NCI-H446 (cell line): ENCODE measurements around the gene KIAA1217.

Experiments
- DNase-seq, 2 experiments: peaks; one replicate each; lab custom pipeline; 2025; lab: John Stamatoyannopoulos, UW

KIAA1217 gene

GRCh38 chr10:24208661-24209431, at the start of gene KIAA1217:
KIAA1217 (plus strand) TSS chr10:24209138; CDS start chr10:24209194, 56 bp downstream.
- DNase-seq: no peak

GRCh38 chr10:24162206-24162985, 46.5 kb upstream of the KIAA1217 start:
- DNase-seq: no peak

GRCh38 chr10:24163485-24163884, 45.5 kb upstream of the KIAA1217 start:
- no peak for DNase-seq

GRCh38 chr10:24168258-24169170, 40.4 kb upstream of the KIAA1217 start:
- DNase-seq: no peak

GRCh38 chr10:24170199-24170598, 38.7 kb upstream of the KIAA1217 start:
- no peak for DNase-seq

GRCh38 chr10:24172909-24173308, 36.0 kb upstream of the KIAA1217 start:
- no peak for DNase-seq

GRCh38 chr10:24174014-24174413, 34.9 kb upstream of the KIAA1217 start:
- DNase-seq: no peak

GRCh38 chr10:24176658-24177057, 32.3 kb upstream of the KIAA1217 start:
- DNase-seq: no peak

- DNase-seq: no peak
These were observed 31.3 kb upstream of the KIAA1217 start for GRCh38 chr10:24177636-24178035.

- no peak for DNase-seq
These were observed 28.0 kb upstream of the KIAA1217 start for GRCh38 chr10:24180891-24181290.

- DNase-seq: no peak
These were observed 24.5 kb upstream of the KIAA1217 start for GRCh38 chr10:24184455-24184854.

- DNase-seq: no peak
These were observed 15.6 kb upstream of the KIAA1217 start for GRCh38 chr10:24193330-24193729.

- no peak for DNase-seq
These were observed 11.7 kb upstream of the KIAA1217 start for GRCh38 chr10:24197263-24197662.

GRCh38 chr10:24201503-24202180, 7.3 kb upstream of the KIAA1217 start:
- no peak for DNase-seq

- no peak for DNase-seq
These were observed 6.8 kb upstream of the KIAA1217 start for GRCh38 chr10:24202181-24202570.

GRCh38 chr10:24205821-24206220, 3.1 kb upstream of the KIAA1217 start:
- DNase-seq: no peak

- DNase-seq: no peak
These were observed 2.6 kb upstream of the KIAA1217 start for GRCh38 chr10:24206334-24206733.

- no peak for DNase-seq
These were observed 2.0 kb upstream of the KIAA1217 start for GRCh38 chr10:24206926-24207325.

GRCh38 chr10:24207341-24207740, 1.6 kb upstream of the KIAA1217 start:
- DNase-seq: no peak

GRCh38 chr10:24207781-24208611, 942 bp upstream of the KIAA1217 start:
- no peak for DNase-seq

GRCh38 chr10:24209432-24209771, 464 bp downstream of the KIAA1217 start:
- DNase-seq: no peak
